ENCODE results near the gene UNC13D. TPM values are rescaled to one million over a fixed set of nuclear protein-coding genes. Genes with fewer than 3 reads are reported as not detected.

The UNC13D gene
- total RNA-seq, 4 donors from 2014 or later: 3.2 to 27.1 (median 8.2) TPM

DNA sequence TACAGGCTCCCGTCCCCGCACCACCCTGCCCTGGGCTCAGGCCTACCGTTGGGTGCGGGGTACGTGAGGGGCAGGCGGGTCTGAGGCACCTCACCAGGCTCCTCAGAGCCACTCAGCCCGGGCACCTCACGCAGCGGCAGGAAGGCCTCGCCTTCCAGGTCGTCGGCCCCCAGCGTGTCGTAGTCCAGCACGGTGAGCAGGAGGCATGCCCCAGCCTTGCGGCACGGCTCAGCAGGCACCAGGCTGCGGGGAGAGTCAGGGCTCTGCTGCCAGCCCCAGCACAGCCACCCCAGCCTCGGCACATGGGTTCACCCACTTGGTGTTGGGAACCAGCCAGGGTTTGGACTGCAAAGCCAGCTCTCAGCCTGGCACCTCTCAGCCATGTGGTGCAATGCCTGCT is 15.5 kb downstream of the UNC13D start:
- TF ChIP-seq, protein P1, sequence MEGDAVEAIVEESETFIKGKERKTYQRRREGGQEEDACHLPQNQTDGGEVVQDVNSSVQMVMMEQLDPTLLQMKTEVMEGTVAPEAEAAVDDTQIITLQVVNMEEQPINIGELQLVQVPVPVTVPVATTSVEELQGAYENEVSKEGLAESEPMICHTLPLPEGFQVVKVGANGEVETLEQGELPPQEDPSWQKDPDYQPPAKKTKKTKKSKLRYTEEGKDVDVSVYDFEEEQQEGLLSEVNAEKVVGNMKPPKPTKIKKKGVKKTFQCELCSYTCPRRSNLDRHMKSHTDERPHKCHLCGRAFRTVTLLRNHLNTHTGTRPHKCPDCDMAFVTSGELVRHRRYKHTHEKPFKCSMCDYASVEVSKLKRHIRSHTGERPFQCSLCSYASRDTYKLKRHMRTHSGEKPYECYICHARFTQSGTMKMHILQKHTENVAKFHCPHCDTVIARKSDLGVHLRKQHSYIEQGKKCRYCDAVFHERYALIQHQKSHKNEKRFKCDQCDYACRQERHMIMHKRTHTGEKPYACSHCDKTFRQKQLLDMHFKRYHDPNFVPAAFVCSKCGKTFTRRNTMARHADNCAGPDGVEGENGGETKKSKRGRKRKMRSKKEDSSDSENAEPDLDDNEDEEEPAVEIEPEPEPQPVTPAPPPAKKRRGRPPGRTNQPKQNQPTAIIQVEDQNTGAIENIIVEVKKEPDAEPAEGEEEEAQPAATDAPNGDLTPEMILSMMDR (IDR thresholded peaks at IDR 0.05): no peak
- DNase-seq (ENCODE audit: low spot score) (no peak), ATAC-seq (ENCODE audit: low FRiP score) (no peak)

DNA sequence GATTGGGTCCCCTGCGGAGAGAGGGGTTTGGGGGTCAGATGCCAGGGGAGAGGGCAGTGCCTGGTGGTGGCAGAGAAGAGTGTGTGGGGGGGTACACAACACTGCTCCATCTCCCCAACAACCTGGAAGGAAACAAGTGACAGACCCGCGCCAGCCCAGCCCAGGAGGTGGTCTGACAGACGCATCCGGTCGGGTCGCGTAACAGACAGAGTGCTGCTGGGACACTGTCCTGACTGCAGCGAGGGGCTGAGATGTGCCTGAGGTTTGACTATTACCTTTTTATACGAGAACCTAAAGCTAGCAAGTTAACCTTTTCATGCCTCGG is 16.2 kb downstream of the UNC13D start:
- DNase-seq (ENCODE audit: low spot score) (no peak), ATAC-seq (ENCODE audit: low FRiP score) (no peak)
- TF ChIP-seq, protein P1 (IDR thresholded peaks at IDR 0.05): no peak

DNA sequence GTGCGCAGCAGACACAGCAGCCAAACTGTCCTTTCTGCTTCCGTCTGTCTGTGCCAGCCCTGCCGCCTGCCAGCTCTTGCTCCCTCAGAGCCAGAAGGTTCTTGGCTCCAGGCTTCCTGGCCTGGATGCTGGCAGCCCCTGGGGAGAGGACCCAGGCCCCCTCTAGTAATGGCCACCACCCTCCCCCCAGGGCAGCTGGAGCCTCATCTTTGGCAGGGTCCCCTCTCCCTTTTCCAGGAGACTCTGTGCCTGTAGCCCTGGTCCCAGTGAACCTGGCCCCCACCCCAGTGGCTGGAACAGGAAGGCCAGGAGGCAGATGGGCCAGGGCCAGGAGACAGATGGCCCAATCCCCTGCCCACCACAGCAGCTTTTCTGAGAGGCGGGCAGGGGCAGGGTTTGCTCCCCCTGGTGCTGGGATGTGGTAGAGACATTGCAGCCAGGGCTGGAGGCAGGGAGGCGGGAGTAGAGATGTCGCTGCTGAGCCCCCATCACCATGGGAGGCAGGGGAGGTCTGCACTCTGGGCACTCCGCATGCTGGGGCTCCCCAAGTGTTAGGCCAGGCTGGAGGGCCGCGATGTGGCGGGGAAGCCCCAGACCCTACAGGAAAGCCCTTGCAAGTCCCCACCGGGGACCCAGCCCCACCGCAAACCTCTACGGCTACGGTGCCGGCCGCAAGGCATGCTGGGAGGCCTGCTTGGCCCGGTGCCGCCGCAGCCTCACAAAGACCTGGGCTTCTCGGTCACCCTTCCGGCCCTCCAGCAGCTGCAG is 16.7 kb downstream of the UNC13D start:
- peak; percentile 27 for ATAC-seq (ENCODE audit: low FRiP score)
- no peak for DNase-seq (ENCODE audit: low spot score)
- TF ChIP-seq, protein P1 (IDR thresholded peaks at IDR 0.05): peak in 1 of 3 donors; percentile 5

DNA sequence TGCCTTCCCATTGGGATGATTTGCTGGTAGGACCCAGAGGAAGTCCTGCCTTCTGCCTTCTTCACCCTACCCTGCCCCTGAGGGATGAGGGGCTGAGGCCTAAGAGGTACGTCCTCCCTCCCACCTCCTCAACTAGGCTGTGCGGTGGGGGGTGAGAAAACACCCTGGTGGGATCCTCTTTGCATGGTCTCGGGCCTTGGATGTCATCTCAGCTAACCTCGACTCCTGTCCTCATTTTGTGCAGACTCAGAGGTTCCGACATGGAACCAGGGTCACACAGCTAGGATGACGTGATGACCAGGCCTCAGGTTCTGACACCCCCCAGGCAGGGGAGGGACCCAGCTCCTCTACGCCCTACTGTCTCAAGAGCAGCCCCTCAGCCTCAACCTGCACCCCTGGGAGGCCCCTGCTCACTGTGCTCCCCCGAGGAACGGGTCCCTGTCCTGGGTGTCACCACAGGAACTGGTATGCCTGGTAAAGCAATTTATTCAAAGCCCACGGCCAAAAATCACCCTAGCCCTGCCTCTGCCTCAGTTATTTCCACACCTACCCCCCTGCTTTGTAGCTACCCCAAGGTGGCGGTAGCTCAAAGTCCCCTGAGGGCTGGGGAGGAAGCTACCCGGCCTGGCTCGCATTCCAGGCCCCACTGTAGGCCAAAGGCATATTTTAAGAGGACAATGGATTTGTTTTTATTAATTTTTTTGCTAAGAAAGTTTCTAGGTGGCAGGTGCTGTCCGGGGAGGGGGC is 17.5 kb downstream of the UNC13D start:
- TF ChIP-seq, protein P1 (IDR thresholded peaks at IDR 0.05): no peak
- ATAC-seq (ENCODE audit: low FRiP score) (no peak), DNase-seq (ENCODE audit: low spot score) (no peak)

DNA sequence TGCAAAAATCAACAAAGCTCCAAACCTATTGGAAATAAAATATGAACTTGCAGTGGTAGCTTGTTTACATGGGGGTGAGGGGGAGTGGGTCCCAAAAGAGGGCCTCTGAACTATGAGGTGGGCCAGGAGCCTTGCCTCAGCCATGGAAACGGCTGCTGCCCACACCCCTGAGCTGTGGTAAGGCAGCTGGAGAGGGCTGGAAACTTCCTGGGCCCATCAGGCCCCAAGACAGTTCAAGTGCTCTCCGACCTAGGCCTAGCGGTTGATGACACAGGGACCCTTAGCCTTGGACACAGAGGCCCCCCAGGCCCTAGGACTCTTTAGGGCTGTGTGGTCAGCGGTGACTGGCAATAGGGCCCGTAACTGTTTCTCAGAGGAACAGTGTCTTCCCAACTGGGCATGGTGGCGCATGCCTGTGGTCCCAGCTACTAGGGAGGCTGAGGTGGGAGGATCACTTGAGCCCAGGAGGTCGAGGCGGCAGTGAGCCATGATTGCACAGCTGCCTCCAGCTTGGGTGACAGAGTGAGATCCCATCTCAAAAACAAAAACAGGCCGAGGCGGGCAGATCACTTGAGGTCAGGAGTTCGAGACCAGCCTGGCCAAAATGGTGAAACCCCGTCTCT is 18.3 kb downstream of the UNC13D start:
- TF ChIP-seq, protein P1 (IDR thresholded peaks at IDR 0.05): no peak
- no peak for ATAC-seq (ENCODE audit: low FRiP score)

DNA sequence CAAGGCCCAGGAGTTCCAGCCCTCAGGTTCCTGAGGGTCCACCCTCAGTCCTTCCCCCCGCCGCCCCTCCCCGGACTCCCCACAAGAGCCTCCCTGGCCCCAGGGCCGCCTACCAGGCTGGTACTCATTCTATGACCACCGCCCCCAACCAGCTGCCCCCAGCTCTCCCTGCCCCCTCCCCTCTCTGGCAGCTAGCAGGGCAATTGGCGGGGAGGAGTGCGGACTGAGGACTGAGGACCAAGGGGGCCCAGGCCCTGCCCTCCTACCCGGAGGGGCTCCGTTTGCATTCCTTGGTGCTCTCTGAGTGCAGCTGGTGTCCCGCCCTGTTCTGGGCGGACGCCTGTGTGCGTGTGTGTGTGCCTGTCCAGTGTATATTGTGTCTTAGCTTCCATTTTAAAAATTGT is 19.1 kb downstream of the UNC13D start:
- no peak for ATAC-seq (ENCODE audit: low FRiP score)
- TF ChIP-seq, protein P1 (IDR thresholded peaks at IDR 0.05): no peak
- no peak for DNase-seq (ENCODE audit: low spot score)

More for the DNA sequence above, 18.3 kb downstream of the UNC13D start:
- no peak for DNase-seq (ENCODE audit: low spot score)
